ENCODE measurements around the gene RARA.

Gene RARA

DNA sequence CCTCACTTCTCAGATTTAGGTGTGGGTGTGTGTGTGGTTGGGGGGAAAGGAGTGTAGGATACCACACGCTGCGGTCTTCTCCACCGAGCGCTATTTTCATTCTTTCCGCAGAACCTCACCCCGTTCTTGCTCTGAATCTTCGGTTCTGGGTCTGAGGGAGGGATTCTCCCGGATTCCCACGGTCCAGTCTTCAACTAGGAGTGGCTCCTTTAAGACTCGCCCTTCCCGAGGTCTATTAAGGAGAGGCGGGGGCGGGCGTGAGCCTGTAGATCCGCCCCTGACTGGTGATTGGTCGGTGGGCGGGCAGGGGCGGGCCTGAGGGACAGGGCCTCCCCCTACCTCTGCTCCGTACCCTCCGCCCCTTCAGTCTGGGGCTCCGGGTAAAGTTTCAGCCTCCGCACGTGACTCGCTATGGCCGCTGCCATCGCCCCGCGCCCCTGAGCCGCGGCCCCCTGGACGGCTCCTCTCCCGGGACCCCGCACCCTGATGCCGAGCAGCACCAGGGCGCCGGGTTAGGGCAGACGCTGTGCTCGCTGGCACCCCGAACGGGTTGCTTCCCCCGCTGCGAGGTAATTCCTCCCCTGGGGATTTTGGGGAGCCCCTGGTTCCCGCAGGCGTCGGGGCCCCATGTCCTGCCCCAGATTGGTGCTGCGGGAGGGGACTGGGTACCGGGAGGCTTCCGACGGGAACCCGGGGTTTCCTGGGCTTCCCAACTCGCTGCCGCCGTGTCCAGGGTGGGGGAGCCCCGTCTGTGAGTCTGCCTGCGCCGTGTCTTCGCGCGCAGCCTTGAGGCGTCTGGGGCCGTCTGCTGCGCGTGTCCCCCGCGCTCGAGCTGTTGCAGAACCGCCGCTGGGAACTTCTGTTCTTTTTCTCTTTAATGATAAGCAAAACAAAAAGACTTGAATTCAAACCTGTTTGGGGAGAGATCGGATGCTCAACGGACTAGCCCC is 9.2 kb downstream of the RARA start:
- POLR2A ChIA-PET, result interaction anchor here (0.6 to 4.0 kb wide), 15 partner anchors 10 to 1126 kb away, joined by 3 to 43 read pairs (median 7); partner anchors contain the start of gene CDC6
- peak; percentile 49; the same call in 1 of the 2 replicates for TF ChIP-seq ZSCAN30 (tag by site-specific recombination; IDR thresholded peaks at IDR 0.05)
- TF ChIP-seq ZBTB26 (tag by site-specific recombination; optimal IDR thresholded peaks at IDR 0.05), result peak; percentile 79
- TF ChIP-seq, protein P1, sequence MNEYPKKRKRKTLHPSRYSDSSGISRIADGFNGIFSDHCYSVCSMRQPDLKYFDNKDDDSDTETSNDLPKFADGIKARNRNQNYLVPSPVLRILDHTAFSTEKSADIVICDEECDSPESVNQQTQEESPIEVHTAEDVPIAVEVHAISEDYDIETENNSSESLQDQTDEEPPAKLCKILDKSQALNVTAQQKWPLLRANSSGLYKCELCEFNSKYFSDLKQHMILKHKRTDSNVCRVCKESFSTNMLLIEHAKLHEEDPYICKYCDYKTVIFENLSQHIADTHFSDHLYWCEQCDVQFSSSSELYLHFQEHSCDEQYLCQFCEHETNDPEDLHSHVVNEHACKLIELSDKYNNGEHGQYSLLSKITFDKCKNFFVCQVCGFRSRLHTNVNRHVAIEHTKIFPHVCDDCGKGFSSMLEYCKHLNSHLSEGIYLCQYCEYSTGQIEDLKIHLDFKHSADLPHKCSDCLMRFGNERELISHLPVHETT (tag by site-specific recombination; IDR thresholded peaks at IDR 0.05), result no peak
- no peak for TF ChIP-seq ZNF211 (tag by site-specific recombination; IDR thresholded peaks at IDR 0.05; ENCODE audit: low read depth)
- TF ChIP-seq ZNF155 (tag by site-specific recombination; IDR thresholded peaks at IDR 0.05), result no peak
- TF ChIP-seq ZNF830 (tag by site-specific recombination; IDR thresholded peaks at IDR 0.05; ENCODE audit: low read depth), result no peak
- no peak for TF ChIP-seq ZNF174 (tag by site-specific recombination; IDR thresholded peaks at IDR 0.05)
- TF ChIP-seq ZNF302 (tag by site-specific recombination; IDR thresholded peaks at IDR 0.05; ENCODE audit: low read depth), result no peak
- no peak for TF ChIP-seq ZNF560 (tag by site-specific recombination; IDR thresholded peaks at IDR 0.05; ENCODE audit: borderline replicate concordance)
- TF ChIP-seq ZNF184 (tag by site-specific recombination; IDR thresholded peaks at IDR 0.05), result no peak
- peak; percentile 62; the same call in 1 of the 2 replicates for TF ChIP-seq KLF8 (tag by site-specific recombination; IDR thresholded peaks at IDR 0.05)
- TF ChIP-seq ZNF354C (tag by site-specific recombination; IDR thresholded peaks at IDR 0.05; ENCODE audit: borderline replicate concordance, low read depth), result no peak
- TF ChIP-seq, protein P2, sequence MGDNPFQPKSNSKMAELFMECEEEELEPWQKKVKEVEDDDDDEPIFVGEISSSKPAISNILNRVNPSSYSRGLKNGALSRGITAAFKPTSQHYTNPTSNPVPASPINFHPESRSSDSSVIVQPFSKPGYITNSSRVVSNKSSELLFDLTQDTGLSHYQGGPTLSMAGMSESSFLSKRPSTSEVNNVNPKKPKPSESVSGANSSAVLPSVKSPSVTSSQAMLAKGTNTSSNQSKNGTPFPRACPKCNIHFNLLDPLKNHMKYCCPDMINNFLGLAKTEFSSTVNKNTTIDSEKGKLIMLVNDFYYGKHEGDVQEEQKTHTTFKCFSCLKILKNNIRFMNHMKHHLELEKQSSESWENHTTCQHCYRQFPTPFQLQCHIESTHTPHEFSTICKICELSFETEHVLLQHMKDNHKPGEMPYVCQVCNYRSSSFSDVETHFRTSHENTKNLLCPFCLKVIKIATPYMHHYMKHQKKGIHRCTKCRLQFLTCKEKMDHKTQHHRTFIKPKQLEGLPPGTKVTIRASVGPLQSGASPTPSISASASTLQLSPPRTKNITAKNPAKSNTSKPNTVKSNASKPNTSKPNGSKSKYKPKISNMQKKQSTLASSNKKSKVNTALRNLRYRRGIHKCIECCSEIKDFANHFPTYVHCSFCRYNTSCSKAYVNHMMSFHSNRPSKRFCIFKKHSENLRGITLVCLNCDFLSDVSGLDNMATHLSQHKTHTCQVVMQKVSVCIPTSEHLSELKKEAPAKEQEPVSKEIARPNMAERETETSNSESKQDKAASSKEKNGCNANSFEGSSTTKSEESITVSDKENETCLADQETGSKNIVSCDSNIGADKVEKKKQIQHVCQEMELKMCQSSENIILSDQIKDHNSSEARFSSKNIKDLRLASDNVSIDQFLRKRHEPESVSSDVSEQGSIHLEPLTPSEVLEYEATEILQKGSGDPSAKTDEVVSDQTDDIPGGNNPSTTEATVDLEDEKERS (tag by site-specific recombination; IDR thresholded peaks at IDR 0.05), result no peak
- no peak for TF ChIP-seq ZNF394 (tag by site-specific recombination; IDR thresholded peaks at IDR 0.05; ENCODE audit: borderline replicate concordance)
- no peak for TF ChIP-seq ZNF280C (tag by site-specific recombination; IDR thresholded peaks at IDR 0.05)
- peak; percentile 84; the same call in 1 of the 2 replicates for TF ChIP-seq ZBTB48 (tag by site-specific recombination; IDR thresholded peaks at IDR 0.05)
- TF ChIP-seq ZNF10 (tag by site-specific recombination; IDR thresholded peaks at IDR 0.05), result no peak
- peak; percentile 9; the same call in 1 of the 2 replicates for TF ChIP-seq SP7 (tag by site-specific recombination; IDR thresholded peaks at IDR 0.05)
- TF ChIP-seq ZNF426 (tag by site-specific recombination; IDR thresholded peaks at IDR 0.05), result no peak
- TF ChIP-seq ZNF701 (tag by site-specific recombination; IDR thresholded peaks at IDR 0.05), result no peak
- TF ChIP-seq, protein P3, sequence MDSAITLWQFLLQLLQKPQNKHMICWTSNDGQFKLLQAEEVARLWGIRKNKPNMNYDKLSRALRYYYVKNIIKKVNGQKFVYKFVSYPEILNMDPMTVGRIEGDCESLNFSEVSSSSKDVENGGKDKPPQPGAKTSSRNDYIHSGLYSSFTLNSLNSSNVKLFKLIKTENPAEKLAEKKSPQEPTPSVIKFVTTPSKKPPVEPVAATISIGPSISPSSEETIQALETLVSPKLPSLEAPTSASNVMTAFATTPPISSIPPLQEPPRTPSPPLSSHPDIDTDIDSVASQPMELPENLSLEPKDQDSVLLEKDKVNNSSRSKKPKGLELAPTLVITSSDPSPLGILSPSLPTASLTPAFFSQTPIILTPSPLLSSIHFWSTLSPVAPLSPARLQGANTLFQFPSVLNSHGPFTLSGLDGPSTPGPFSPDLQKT (IDR thresholded peaks at IDR 0.05; ENCODE audit: borderline replicate concordance, low read depth, low read length), result no peak
- no peak for TF ChIP-seq ZNF449 (tag by site-specific recombination; IDR thresholded peaks at IDR 0.05)
- peak; percentile 45; the same call in 1 of the 2 replicates for TF ChIP-seq KLF1 (tag by site-specific recombination; IDR thresholded peaks at IDR 0.05)
- no peak for TF ChIP-seq ZNF248 (tag by site-specific recombination; IDR thresholded peaks at IDR 0.05)
- TF ChIP-seq ZNF140 (tag by site-specific recombination; IDR thresholded peaks at IDR 0.05), result no peak
- no peak for TF ChIP-seq KLF7 (tag by site-specific recombination; IDR thresholded peaks at IDR 0.05; ENCODE audit: borderline replicate concordance)

More for the DNA sequence above, 9.2 kb downstream of the RARA start:
- peak overlapping the region; percentile 86 for H3K27ac ChIP-seq (ENCODE audit: extremely low read depth, low read depth, low read length)
- H3K4me3 ChIP-seq (ENCODE audit: low read depth, low read length), result peak overlapping the region; percentile 66
- H3K4me1 ChIP-seq (ENCODE audit: control insufficient read depth, insufficient read depth, low read length), result peaks cover 44% of the 10 kb centered on the region
- H3K9me3 ChIP-seq (ENCODE audit: control insufficient read depth, insufficient read depth, low read depth, low read length), result no peaks in the 10 kb centered on the region
- CTCF ChIA-PET, result interaction anchor here (0.5 to 6.0 kb wide), 17 partner anchors 8 to 1762 kb away, joined by 3 to 85 read pairs (median 6); no protein-coding TSS in a partner anchor
- no peaks in the 10 kb centered on the region for H3K36me3 ChIP-seq (ENCODE audit: control insufficient read depth in 2 of 2, insufficient read depth in 1 of 2, low read length in 2 of 2)
